Neural progenitor cell (in vitro differentiated cells): ENCODE measurements around the gene CYP27B1.

Experiments used
- CTCF ChIP-seq: fragments of 200-600 bp; sonication (generic); IDR thresholded peaks from 2 replicates; pipeline ENCODE4 v1.5.1; 2017; ENCODE audit warnings: antibody characterized with exemption, mild to moderate bottlenecking
- EZH2 ChIP-seq: fragments of 200-600 bp; sonication (generic); IDR thresholded peaks from 2 replicates; pipeline ENCODE4 v1.6.1; 2017; ENCODE audit warnings: antibody characterized with exemption, mild to moderate bottlenecking, moderate library complexity
- EZH2phosphoT487 ChIP-seq: fragments of 200-600 bp; sonication (generic); IDR thresholded peaks from 2 replicates; pipeline ENCODE4 v1.6.1; 2017; ENCODE audit warnings: antibody characterized with exemption

DNA sequence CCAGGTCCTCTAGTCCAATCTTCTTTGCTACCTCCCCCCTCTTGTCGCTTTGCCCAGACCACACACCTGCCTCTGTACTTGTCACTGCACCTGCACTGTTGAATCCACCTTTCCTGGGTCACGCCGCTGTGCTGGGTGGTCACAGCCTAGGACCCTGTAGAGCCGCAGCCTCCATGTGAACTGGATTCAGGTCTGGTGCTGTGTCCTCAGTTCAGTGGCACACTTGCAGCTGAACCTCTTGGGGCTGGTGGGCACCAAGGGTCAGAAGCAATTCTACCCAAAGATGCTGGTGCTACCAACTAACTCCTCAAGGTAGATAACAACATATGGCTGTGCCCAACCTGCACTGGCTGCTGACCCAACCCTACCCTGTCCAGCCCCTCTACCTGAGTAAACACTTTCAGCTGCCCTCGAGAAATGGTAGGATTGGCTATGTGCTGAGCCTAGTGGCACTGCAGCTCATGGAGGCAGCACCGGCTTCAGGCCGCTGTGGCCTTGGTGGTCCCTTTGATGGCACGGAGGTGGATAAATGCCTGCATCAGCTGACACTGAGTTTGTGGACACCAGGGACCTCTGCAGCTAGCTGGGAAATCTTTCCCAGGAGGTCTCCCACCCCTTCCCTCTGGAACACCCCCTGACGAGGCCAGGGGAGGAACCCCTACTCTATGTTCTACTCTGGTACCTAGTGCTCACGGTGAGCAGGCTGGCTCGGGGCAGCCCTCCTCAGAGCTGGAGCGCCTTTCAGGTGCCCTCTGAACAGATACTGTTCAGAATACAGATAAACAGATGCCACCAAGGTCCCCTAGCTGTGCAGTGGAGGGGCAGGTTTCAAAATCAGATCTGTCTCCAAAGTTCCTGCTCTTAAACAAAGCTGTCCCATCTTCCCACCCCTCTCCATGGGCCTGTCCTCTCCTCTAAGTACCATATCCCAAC lies 42.6 kb downstream of the CYP27B1 start:
- TF ChIP-seq CTCF (no peak), EZH2 (no peak), EZH2phosphoT487 (no peak)
